HCT116 (cell line): Measurements from ENCODE around the gene SIT1.

Source experiments
- CTCF ChIP-seq, 3 experiments: fragments of 200-600 bp in 1 of 3; sonication (generic) in 1 of 3; IDR thresholded peaks in 2 of 3; conservative IDR thresholded peaks in 1 of 3; 2 replicates each; pipeline ENCODE4 v1.5.1; 2012 to 2017; ENCODE audit warnings: low read depth in 2 of 3, low read length in 2 of 3, antibody characterized with exemption in 1 of 3, borderline replicate concordance in 1 of 3, control low read depth in 1 of 3, mild to moderate bottlenecking in 1 of 3, mixed read lengths in 1 of 3, mixed run types in 1 of 3, moderate library complexity in 1 of 3; ENCODE audit not compliant: insufficient read depth in 1 of 3
- EGR1 ChIP-seq: IDR thresholded peaks from 2 replicates; pipeline ENCODE4 v1.6.1; 2012; ENCODE audit warnings: low read depth
- EZH2 ChIP-seq: fragments of 200-600 bp; sonication (generic); IDR thresholded peaks from 2 replicates; pipeline ENCODE4 v1.6.1; 2017; ENCODE audit warnings: antibody characterized with exemption, mixed run types
- EZH2phosphoT487 ChIP-seq: fragments of 200-600 bp; IDR thresholded peaks from 2 replicates; pipeline ENCODE4 v1.6.1; 2018; ENCODE audit warnings: antibody characterized with exemption, borderline replicate concordance
- POLR2A ChIP-seq: IDR thresholded peaks from 2 replicates; pipeline ENCODE4 v1.7.0; 2011; ENCODE audit warnings: borderline replicate concordance; ENCODE audit not compliant: insufficient read depth, insufficient read length; ENCODE audit errors: extremely low read depth
- POLR2AphosphoS5 ChIP-seq: IDR thresholded peaks from 2 replicates; pipeline ENCODE4 v1.6.1; 2011; ENCODE audit warnings: mild to moderate bottlenecking, low read depth, low read length, moderate library complexity
- RAD21 ChIP-seq: IDR thresholded peaks from 2 replicates; pipeline ENCODE4 v1.6.1; 2012; ENCODE audit warnings: low read depth, mild to moderate bottlenecking
- SRF ChIP-seq: IDR thresholded peaks from 2 replicates; pipeline ENCODE4 v1.6.1; 2012; ENCODE audit warnings: low read depth
- TF ChIP-seq, protein P1 (sequence below): IDR thresholded peaks from 2 replicates; pipeline ENCODE4 v1.6.1; 2012
- TF ChIP-seq, protein P2 (sequence below): IDR thresholded peaks from 2 replicates; pipeline ENCODE4 v1.6.1; 2012
- TF ChIP-seq, protein P3 (sequence below): IDR thresholded peaks from 2 replicates; pipeline ENCODE4 v1.6.1; 2011; ENCODE audit warnings: mild to moderate bottlenecking, low read length, moderate library complexity; ENCODE audit not compliant: insufficient replicate concordance; ENCODE audit errors: extremely low read depth

DNA sequence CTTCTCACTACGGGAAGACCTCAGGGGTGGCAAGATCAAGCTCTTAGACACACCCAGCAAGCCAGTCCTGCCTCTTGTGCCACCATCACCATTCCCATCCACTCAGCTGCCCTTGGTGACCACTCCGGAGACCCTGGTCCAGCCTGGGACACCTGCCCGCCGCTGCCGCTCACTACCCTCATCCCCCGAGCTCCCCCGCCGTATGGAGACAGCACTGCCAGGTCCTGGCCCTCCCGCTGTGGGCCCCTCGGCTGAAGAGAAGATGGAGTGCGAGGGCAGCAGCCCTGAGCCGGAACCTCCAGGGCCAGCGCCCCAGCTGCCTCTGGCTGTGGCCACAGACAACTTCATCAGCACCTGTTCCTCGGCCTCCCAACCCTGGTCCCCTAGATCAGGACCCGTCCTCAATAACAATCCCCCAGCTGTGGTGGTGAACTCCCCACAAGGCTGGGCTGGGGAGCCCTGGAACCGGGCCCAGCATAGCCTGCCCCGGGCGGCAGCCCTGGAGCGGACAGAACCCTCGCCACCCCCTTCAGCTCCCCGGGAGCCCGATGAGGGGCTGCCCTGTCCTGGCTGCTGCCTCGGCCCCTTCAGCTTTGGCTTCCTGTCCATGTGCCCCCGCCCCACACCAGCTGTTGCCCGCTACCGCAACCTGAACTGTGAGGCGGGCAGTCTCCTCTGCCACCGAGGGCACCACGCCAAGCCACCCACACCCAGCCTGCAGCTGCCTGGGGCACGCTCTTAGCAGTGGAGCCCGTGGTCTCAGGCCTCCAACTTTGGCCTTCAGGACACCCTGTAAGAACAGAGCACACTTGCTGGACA, 41.5 kb downstream of the SIT1 start:
- TF ChIP-seq, protein P1, sequence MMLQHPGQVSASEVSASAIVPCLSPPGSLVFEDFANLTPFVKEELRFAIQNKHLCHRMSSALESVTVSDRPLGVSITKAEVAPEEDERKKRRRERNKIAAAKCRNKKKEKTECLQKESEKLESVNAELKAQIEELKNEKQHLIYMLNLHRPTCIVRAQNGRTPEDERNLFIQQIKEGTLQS = no peak
- TF ChIP-seq EGR1 (no peak), EZH2 (no peak), CTCF (IDR thresholded peaks at IDR 0.05 in 2 of 3, conservative IDR thresholded peaks at IDR 0.05 in 1 of 3; ENCODE audit: borderline replicate concordance in 1 of 3, insufficient read depth in 1 of 3, low read depth in 2 of 3, low read length in 2 of 3) (no peak), RAD21 (no peak), EZH2phosphoT487 (no peak), POLR2AphosphoS5 (no peak), POLR2A (no peak), SRF (no peak)
- TF ChIP-seq, protein P2, sequence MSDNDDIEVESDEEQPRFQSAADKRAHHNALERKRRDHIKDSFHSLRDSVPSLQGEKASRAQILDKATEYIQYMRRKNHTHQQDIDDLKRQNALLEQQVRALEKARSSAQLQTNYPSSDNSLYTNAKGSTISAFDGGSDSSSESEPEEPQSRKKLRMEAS = no peak
- TF ChIP-seq, protein P3, sequence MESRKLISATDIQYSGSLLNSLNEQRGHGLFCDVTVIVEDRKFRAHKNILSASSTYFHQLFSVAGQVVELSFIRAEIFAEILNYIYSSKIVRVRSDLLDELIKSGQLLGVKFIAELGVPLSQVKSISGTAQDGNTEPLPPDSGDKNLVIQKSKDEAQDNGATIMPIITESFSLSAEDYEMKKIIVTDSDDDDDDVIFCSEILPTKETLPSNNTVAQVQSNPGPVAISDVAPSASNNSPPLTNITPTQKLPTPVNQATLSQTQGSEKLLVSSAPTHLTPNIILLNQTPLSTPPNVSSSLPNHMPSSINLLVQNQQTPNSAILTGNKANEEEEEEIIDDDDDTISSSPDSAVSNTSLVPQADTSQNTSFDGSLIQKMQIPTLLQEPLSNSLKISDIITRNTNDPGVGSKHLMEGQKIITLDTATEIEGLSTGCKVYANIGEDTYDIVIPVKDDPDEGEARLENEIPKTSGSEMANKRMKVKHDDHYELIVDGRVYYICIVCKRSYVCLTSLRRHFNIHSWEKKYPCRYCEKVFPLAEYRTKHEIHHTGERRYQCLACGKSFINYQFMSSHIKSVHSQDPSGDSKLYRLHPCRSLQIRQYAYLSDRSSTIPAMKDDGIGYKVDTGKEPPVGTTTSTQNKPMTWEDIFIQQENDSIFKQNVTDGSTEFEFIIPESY = no peak
